Mucosa of rectum (tissue), 2 donors: ENCODE data around the gene CRPPA.
A peak's percentile ranks its signal among the peaks of the same experiment; 100 is the strongest.
"Not testable (repeated sequence)": the region's sequence is repeated elsewhere in the genome, so short reads cannot be mapped to it uniquely, and the experiment has no call there.

Experiments used
- H3K27ac ChIP-seq, 2 donors: one replicate each; pipeline ENCODE4 v1.7.0; 2013; ENCODE audit warnings: inconsistent platforms in 2 of 2, low read depth in 2 of 2, low read length in 2 of 2
- H3K27me3 ChIP-seq, 2 donors: one replicate each; pipeline ENCODE4 v1.7.0; 2013; ENCODE audit warnings: low read length in 2 of 2; ENCODE audit not compliant: control insufficient read depth in 2 of 2, insufficient read depth in 2 of 2
- H3K36me3 ChIP-seq, 2 donors: one replicate each; pipeline ENCODE4 v1.7.0; 2013; ENCODE audit warnings: low read length in 2 of 2; ENCODE audit not compliant: control insufficient read depth in 2 of 2, insufficient read depth in 2 of 2
- H3K4me1 ChIP-seq, 2 donors: one replicate each; pipeline ENCODE4 v1.7.0; 2013; ENCODE audit warnings: low read length in 2 of 2, mild to moderate bottlenecking in 1 of 2; ENCODE audit not compliant: control insufficient read depth in 2 of 2, insufficient read depth in 2 of 2
- H3K4me3 ChIP-seq, 2 donors: one replicate each; pipeline ENCODE4 v1.7.0; 2013; ENCODE audit warnings: low read length in 2 of 2
- H3K9ac ChIP-seq, 2 donors: one replicate each; pipeline ENCODE4 v1.7.0; 2013; ENCODE audit warnings: low read length in 2 of 2, low read depth in 1 of 2, mild to moderate bottlenecking in 1 of 2
- H3K9me3 ChIP-seq, 2 donors: one replicate each; pipeline ENCODE4 v1.7.0; 2013; ENCODE audit warnings: low read length in 2 of 2; ENCODE audit not compliant: control insufficient read depth in 2 of 2
- donor health status: healthy.
- donor health status: Normal muscosa, but diverticular disease.

Gene CRPPA

GRCh38 chr7:16447876-16448275 lies 26.5 kb upstream of the CRPPA start:
- H3K27me3 ChIP-seq: no peaks in the 10 kb centered on the region
- H3K27ac ChIP-seq: no peak overlapping the region
- H3K36me3 ChIP-seq: no peaks in the 10 kb centered on the region
- no peak overlapping the region for H3K4me3 ChIP-seq
- H3K4me1 ChIP-seq: no peaks in the 10 kb centered on the region
- H3K9ac ChIP-seq: no peak overlapping the region
- H3K9me3 ChIP-seq: no peaks in the 10 kb centered on the region

- H3K36me3 ChIP-seq: no peaks in the 10 kb centered on the region
- H3K4me1 ChIP-seq: no peaks in the 10 kb centered on the region
- no peaks in the 10 kb centered on the region for H3K9me3 ChIP-seq
- no peaks in the 10 kb centered on the region for H3K27me3 ChIP-seq
- H3K9ac ChIP-seq: no peak overlapping the region
- no peak overlapping the region for H3K4me3 ChIP-seq
- H3K27ac ChIP-seq: no peak overlapping the region
Measured at GRCh38 chr7:16446508-16446907, 25.2 kb upstream of the CRPPA start.

GRCh38 chr7:16443871-16444270 lies 22.5 kb upstream of the CRPPA start:
- not testable (repeated sequence) for H3K36me3 ChIP-seq, H3K9ac ChIP-seq, H3K4me1 ChIP-seq, H3K9me3 ChIP-seq, H3K4me3 ChIP-seq, H3K27ac ChIP-seq, H3K27me3 ChIP-seq

GRCh38 chr7:16438988-16439387 lies 17.6 kb upstream of the CRPPA start:
- H3K9me3 ChIP-seq: no peaks in the 10 kb centered on the region
- no peak overlapping the region for H3K4me3 ChIP-seq
- H3K27me3 ChIP-seq: no peaks in the 10 kb centered on the region
- no peaks in the 10 kb centered on the region for H3K4me1 ChIP-seq
- H3K36me3 ChIP-seq: no peaks in the 10 kb centered on the region
- H3K9ac ChIP-seq: no peak overlapping the region
- H3K27ac ChIP-seq: no peak overlapping the region

GRCh38 chr7:16436306-16436705 lies 15.0 kb upstream of the CRPPA start:
- H3K27me3 ChIP-seq: no peaks in the 10 kb centered on the region
- H3K4me1 ChIP-seq: no peaks in the 10 kb centered on the region

GRCh38 chr7:16433568-16434122 lies 12.3 kb upstream of the CRPPA start:
- Histone ChIP-seq H3K27me3 (no peaks in the 10 kb centered on the region), H3K9ac (no peak overlapping the region), H3K4me3 (peak overlapping the region in 1 of 2 donors; percentile 18)

More at GRCh38 chr7:16436306-16436705, 15.0 kb upstream of the CRPPA start:
- Histone ChIP-seq H3K9me3 (no peaks in the 10 kb centered on the region), H3K9ac (no peak overlapping the region), H3K36me3 (no peaks in the 10 kb centered on the region), H3K27ac (no peak overlapping the region), H3K4me3 (no peak overlapping the region)

GRCh38 chr7:16432425-16432731 lies 11.0 kb upstream of the CRPPA start:
- no peak overlapping the region for H3K9ac ChIP-seq
- no peaks in the 10 kb centered on the region for H3K9me3 ChIP-seq
- H3K27ac ChIP-seq: no peak overlapping the region
- H3K27me3 ChIP-seq: no peaks in the 10 kb centered on the region
- no peak overlapping the region for H3K4me3 ChIP-seq
- H3K36me3 ChIP-seq: no peaks in the 10 kb centered on the region
- no peaks in the 10 kb centered on the region for H3K4me1 ChIP-seq

More at GRCh38 chr7:16433568-16434122, 12.3 kb upstream of the CRPPA start:
- Histone ChIP-seq H3K27ac (no peak overlapping the region), H3K36me3 (no peaks in the 10 kb centered on the region), H3K9me3 (no peaks in the 10 kb centered on the region), H3K4me1 (no peaks in the 10 kb centered on the region)

- H3K36me3 ChIP-seq: no peaks in the 10 kb centered on the region
- no peak overlapping the region for H3K27ac ChIP-seq
- no peak overlapping the region for H3K9ac ChIP-seq
- H3K4me3 ChIP-seq: no peak overlapping the region
- no peaks in the 10 kb centered on the region for H3K4me1 ChIP-seq
- H3K9me3 ChIP-seq: no peaks in the 10 kb centered on the region
- H3K27me3 ChIP-seq: no peaks in the 10 kb centered on the region
Measured at GRCh38 chr7:16431646-16432424, 10.5 kb upstream of the CRPPA start.

- H3K36me3 ChIP-seq: no peaks in the 10 kb centered on the region
- no peak overlapping the region for H3K4me3 ChIP-seq
- H3K9ac ChIP-seq: no peak overlapping the region
- H3K27me3 ChIP-seq: no peaks in the 10 kb centered on the region
- H3K9me3 ChIP-seq: no peaks in the 10 kb centered on the region
- H3K27ac ChIP-seq: no peak overlapping the region
- no peaks in the 10 kb centered on the region for H3K4me1 ChIP-seq
Measured at GRCh38 chr7:16430133-16430532, 8.8 kb upstream of the CRPPA start.

GRCh38 chr7:16428672-16429071 lies 7.3 kb upstream of the CRPPA start:
- no peak overlapping the region for H3K27ac ChIP-seq
- no peaks in the 10 kb centered on the region for H3K9me3 ChIP-seq
- H3K36me3 ChIP-seq: no peaks in the 10 kb centered on the region
- no peak overlapping the region for H3K4me3 ChIP-seq
- H3K27me3 ChIP-seq: no peaks in the 10 kb centered on the region
- H3K9ac ChIP-seq: no peak overlapping the region
- no peaks in the 10 kb centered on the region for H3K4me1 ChIP-seq
